Vagina (tissue), 2 donors: ENCODE measurements around the gene PML. TPM values are rescaled to one million over a fixed set of nuclear protein-coding genes. Genes with fewer than 3 reads are reported as not detected.

ENCODE experiments used
- DNase-seq, 2 donors: peaks; one replicate each; pipeline ENCODE4 v3.0.0-alpha.2; 2017; ENCODE audit errors: extremely low spot score in 2 of 2
- H3K27ac ChIP-seq: fragments of 200-600 bp; sonication (generic); one replicate; pipeline ENCODE4 v1.5.1; 2019
- H3K27me3 ChIP-seq: fragments of 200-600 bp; sonication (generic); one replicate; pipeline ENCODE4 v1.5.1; 2019
- H3K36me3 ChIP-seq, 2 donors: fragments of 200-600 bp; sonication (generic); one replicate each; pipeline ENCODE4 v1.5.1; 2017 to 2019
- H3K4me1 ChIP-seq: fragments of 200-600 bp; sonication (generic); one replicate; pipeline ENCODE4 v1.5.1; 2019
- H3K4me3 ChIP-seq, 2 donors: fragments of 200-600 bp; sonication (generic); 1 replicate in 1 of 2; 2 replicates in 1 of 2; pipeline ENCODE4 v1.5.1; 2016 to 2019
- H3K9me3 ChIP-seq: fragments of 200-600 bp; sonication (generic); one replicate; pipeline ENCODE4 v1.5.1; 2019
- POLR2A ChIP-seq, 2 donors: fragments of 450-650 bp; IDR thresholded peaks; one replicate each; pipeline ENCODE4 v1.6.1; 2017; ENCODE audit warnings: antibody characterized with exemption in 2 of 2, mild to moderate bottlenecking in 2 of 2, moderate library complexity in 2 of 2
- POLR2AphosphoS5 ChIP-seq, 2 donors: sonication (generic); formaldehyde crosslinking; IDR thresholded peaks; one replicate each; pipeline ENCODE4 v1.9.0; 2017; ENCODE audit warnings: antibody characterized with exemption in 2 of 2, mild to moderate bottlenecking in 2 of 2, low read depth in 1 of 2; ENCODE audit not compliant: insufficient read depth in 1 of 2
- intact Hi-C: fragments of 100-400 bp; cut with DNase I; formaldehyde crosslinking; loops from one replicate; pipeline ENCODE4 v1.15.1; 2023
- total RNA-seq: library from RNA; depleted of rRNA; stranded (reverse); fragments of >200 nt; gene quantifications from one replicate; pipeline ENCODE4 v1.2.3, GENCODE V29; 2016
- TF ChIP-seq, protein P1 (sequence below), 3 experiments: fragments of 450-650 bp in 2 of 3; fragments of 200-600 bp in 1 of 3; sonication (generic) in 1 of 3; IDR thresholded peaks; one replicate each; pipeline ENCODE4 v1.5.1; 2017 to 2019; ENCODE audit warnings: antibody characterized with exemption in 3 of 3, mild to moderate bottlenecking in 2 of 3, moderate library complexity in 2 of 3

The PML gene
- total RNA-seq, 1 donor from 2014 or later = 107 TPM

- Histone ChIP-seq H3K27me3 (no peaks in the 10 kb centered on the region), H3K27ac (peak overlapping the region; percentile 20), H3K9me3 (no peaks in the 10 kb centered on the region), H3K4me1 (peaks cover 37% of the 10 kb centered on the region), H3K4me3 (no peak overlapping the region), H3K36me3 (peaks cover 0 to 8% of the 10 kb centered on the region in 2 donors)
- peak in 1 of 2 donors; percentile 87 for DNase-seq
- TF ChIP-seq POLR2A (IDR thresholded peaks at IDR 0.05) (no peak), POLR2AphosphoS5 (IDR thresholded peaks at IDR 0.05; ENCODE audit: insufficient read depth in 1 of 2, low read depth in 1 of 2) (no peak)
- TF ChIP-seq, protein P1, sequence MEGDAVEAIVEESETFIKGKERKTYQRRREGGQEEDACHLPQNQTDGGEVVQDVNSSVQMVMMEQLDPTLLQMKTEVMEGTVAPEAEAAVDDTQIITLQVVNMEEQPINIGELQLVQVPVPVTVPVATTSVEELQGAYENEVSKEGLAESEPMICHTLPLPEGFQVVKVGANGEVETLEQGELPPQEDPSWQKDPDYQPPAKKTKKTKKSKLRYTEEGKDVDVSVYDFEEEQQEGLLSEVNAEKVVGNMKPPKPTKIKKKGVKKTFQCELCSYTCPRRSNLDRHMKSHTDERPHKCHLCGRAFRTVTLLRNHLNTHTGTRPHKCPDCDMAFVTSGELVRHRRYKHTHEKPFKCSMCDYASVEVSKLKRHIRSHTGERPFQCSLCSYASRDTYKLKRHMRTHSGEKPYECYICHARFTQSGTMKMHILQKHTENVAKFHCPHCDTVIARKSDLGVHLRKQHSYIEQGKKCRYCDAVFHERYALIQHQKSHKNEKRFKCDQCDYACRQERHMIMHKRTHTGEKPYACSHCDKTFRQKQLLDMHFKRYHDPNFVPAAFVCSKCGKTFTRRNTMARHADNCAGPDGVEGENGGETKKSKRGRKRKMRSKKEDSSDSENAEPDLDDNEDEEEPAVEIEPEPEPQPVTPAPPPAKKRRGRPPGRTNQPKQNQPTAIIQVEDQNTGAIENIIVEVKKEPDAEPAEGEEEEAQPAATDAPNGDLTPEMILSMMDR (IDR thresholded peaks at IDR 0.05) = no peak
- intact Hi-C loops = loop anchor here (5.0 kb wide), 1 partner anchor 72 kb away; no protein-coding TSS in a partner anchor
These were observed 50.0 kb downstream of the PML start for GRCh38 chr15:74044267-74045110.

DNA sequence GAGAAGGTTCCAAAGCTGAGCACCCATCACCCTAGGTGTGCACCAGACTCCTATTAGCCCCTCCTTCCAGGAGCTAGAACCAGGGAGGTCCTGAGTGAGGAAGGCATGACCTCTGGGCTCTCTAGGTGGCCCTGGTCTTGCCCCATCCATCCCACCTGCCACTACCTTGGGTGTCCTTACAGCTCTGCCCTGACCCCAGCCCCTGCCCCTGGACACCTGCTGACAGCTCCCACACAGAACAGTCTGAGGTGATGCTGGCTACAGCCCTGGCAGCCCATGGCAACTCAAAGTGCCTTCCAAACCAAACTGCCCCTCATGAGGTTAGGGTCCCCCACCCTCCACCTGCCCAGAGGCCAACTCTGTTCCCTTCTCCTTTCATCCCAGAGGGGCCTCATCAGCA lies 50.7 kb downstream of the PML start:
- Histone ChIP-seq H3K27me3 (no peaks in the 10 kb centered on the region), H3K4me3 (no peak overlapping the region), H3K4me1 (peaks cover 36% of the 10 kb centered on the region), H3K27ac (peak overlapping the region; percentile 16), H3K36me3 (peaks cover 0 to 8% of the 10 kb centered on the region in 2 donors), H3K9me3 (no peaks in the 10 kb centered on the region)
- intact Hi-C loops = no loop called here
- DNase-seq = peak in 1 of 2 donors; percentile 83
- TF ChIP-seq, protein P1 (IDR thresholded peaks at IDR 0.05) = no peak
- TF ChIP-seq POLR2A (IDR thresholded peaks at IDR 0.05) = no peak

- Histone ChIP-seq H3K36me3 (peaks cover 0 to 8% of the 10 kb centered on the region in 2 donors), H3K4me3 (no peak overlapping the region), H3K4me1 (peaks cover 36% of the 10 kb centered on the region), H3K27me3 (no peaks in the 10 kb centered on the region), H3K9me3 (no peaks in the 10 kb centered on the region), H3K27ac (no peak overlapping the region)
- intact Hi-C loops = no loop called here
- DNase-seq = no peak
- TF ChIP-seq, protein P1 (IDR thresholded peaks at IDR 0.05) = no peak
- TF ChIP-seq POLR2A (IDR thresholded peaks at IDR 0.05) = no peak
- TF ChIP-seq POLR2AphosphoS5 (IDR thresholded peaks at IDR 0.05; ENCODE audit: insufficient read depth in 1 of 2, low read depth in 1 of 2) = no peak
These were observed 51.2 kb downstream of the PML start for GRCh38 chr15:74045636-74046274.

DNA sequence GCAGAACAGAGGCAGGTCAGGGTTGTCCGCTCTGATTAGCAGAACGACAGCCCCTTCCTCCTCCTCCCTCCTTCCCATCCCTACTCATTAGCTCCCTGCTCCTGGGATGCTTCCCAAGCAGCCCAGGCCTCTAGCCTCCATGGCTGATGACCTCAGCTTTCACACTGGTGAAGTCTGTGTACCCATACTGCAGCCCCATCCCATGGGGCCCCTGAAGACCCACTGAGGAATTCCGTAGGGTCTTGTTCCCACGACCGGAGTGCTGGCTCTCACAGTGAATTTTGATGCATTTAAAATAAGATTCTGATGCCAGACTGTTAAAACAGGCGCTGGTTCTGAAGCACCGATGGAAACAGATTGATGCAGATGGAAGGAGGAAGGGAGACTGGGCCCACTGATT lies 51.8 kb downstream of the PML start:
- Histone ChIP-seq H3K9me3 (no peaks in the 10 kb centered on the region), H3K27me3 (no peaks in the 10 kb centered on the region), H3K4me1 (peaks cover 38% of the 10 kb centered on the region), H3K36me3 (peaks cover 0 to 8% of the 10 kb centered on the region in 2 donors), H3K27ac (no peak overlapping the region), H3K4me3 (no peak overlapping the region)
- intact Hi-C loops = no loop called here
- DNase-seq = no peak
- TF ChIP-seq POLR2AphosphoS5 (IDR thresholded peaks at IDR 0.05; ENCODE audit: insufficient read depth in 1 of 2, low read depth in 1 of 2) (no peak), POLR2A (IDR thresholded peaks at IDR 0.05) (no peak)
- TF ChIP-seq, protein P1 (IDR thresholded peaks at IDR 0.05) = no peak
